C4-2B (cell line): Measurements from ENCODE around the gene SLC25A33.

Experiments used
- CTCF ChIP-seq: fragments of 450-650 bp; conservative IDR thresholded peaks from 2 replicates; pipeline ENCODE4 v1.5.1; 2017; ENCODE audit warnings: mild to moderate bottlenecking
- ZFX ChIP-seq: fragments of 450-650 bp; IDR thresholded peaks from 2 replicates; pipeline ENCODE4 v1.6.1; 2017

- no peak for TF ChIP-seq CTCF
- no peak for TF ChIP-seq ZFX
Measured at GRCh38 chr1:9595156-9595967, 56.1 kb downstream of the SLC25A33 start.
